Measurements from ENCODE around the gene PRKG2. TPM values are rescaled to one million over a fixed set of nuclear protein-coding genes. Genes with fewer than 3 reads are reported as not detected.

PRKG2 gene
- polyA plus RNA-seq, 1 of the 3 experiments (the other 2 are of a cell fraction) = not detected

GRCh38 chr4:81062001-81062400 lies 153.0 kb downstream of the PRKG2 start:
- no peak overlapping the region for H3K9ac ChIP-seq
- H2AFZ ChIP-seq (ENCODE audit: low read depth) = no peak overlapping the region
- CTCF ChIA-PET = interaction anchor here (2.0 to 2.4 kb wide), 2 partner anchors 8 to 9 kb away, joined by 7 read pairs; no protein-coding TSS in a partner anchor
- DNase-seq = no peak
- TF ChIP-seq FOSL2 (IDR thresholded peaks at IDR 0.05; ENCODE audit: borderline replicate concordance, low read depth) = no peak
- TF ChIP-seq ZBTB33 (IDR thresholded peaks at IDR 0.05; ENCODE audit: borderline replicate concordance, low read depth) = no peak
- TF ChIP-seq TAF1 (IDR thresholded peaks at IDR 0.05; ENCODE audit: borderline replicate concordance, low read depth, low read length) = no peak
- TF ChIP-seq TCF12 (IDR thresholded peaks at IDR 0.05) = no peak
- TF ChIP-seq JUND (IDR thresholded peaks at IDR 0.05) = no peak
- TF ChIP-seq PBX3 (IDR thresholded peaks at IDR 0.05) = no peak
- no peak for TF ChIP-seq SMC3 (IDR thresholded peaks at IDR 0.05; ENCODE audit: low read depth, low read length)
- no peak for TF ChIP-seq POLR2AphosphoS5 (IDR thresholded peaks at IDR 0.05; ENCODE audit: low read depth, low read length)
- TF ChIP-seq USF1 (IDR thresholded peaks at IDR 0.05; ENCODE audit: borderline replicate concordance, low read depth) = no peak
- no peak for TF ChIP-seq RAD21 (IDR thresholded peaks at IDR 0.05; ENCODE audit: low read length)
- no peak for TF ChIP-seq EP300 (IDR thresholded peaks at IDR 0.05; ENCODE audit: borderline replicate concordance in 1 of 2, low read depth in 1 of 2, low read length in 1 of 2)
- no peak for TF ChIP-seq MAX (IDR thresholded peaks at IDR 0.05; ENCODE audit: low read depth)
- no peak for TF ChIP-seq NFIC (IDR thresholded peaks at IDR 0.05; ENCODE audit: borderline replicate concordance)
- TF ChIP-seq MEF2A (IDR thresholded peaks at IDR 0.05; ENCODE audit: borderline replicate concordance, low read depth) = no peak
- TF ChIP-seq FOXJ3 (CRISPR knock-in tag; IDR thresholded peaks at IDR 0.05) = no peak
- TF ChIP-seq NRF1 (IDR thresholded peaks at IDR 0.05; ENCODE audit: low read depth, low read length) = no peak
- TF ChIP-seq YY1 (IDR thresholded peaks at IDR 0.05; ENCODE audit: low read depth) = no peak
- TF ChIP-seq RXRA (IDR thresholded peaks at IDR 0.05; ENCODE audit: borderline replicate concordance, low read depth) = no peak
- no peaks in the 10 kb centered on the region for H3K4me1 ChIP-seq (ENCODE audit: control insufficient read depth in 1 of 2, insufficient read depth in 2 of 2, low read depth in 1 of 2, low read length in 1 of 2)
- H3K4me3 ChIP-seq (ENCODE audit: low read depth in 2 of 2, low read length in 1 of 2) = no peak overlapping the region
- no peaks in the 10 kb centered on the region for H4K20me1 ChIP-seq (ENCODE audit: insufficient read depth)
- no peaks in the 10 kb centered on the region for H3K79me2 ChIP-seq (ENCODE audit: insufficient read depth)
- WGBS (ENCODE audit: low lambda C conversion rate) = 0% methylated on average over 1 of the region's 1 CpG
- POLR2A ChIA-PET = no interaction called here
- H3K36me3 ChIP-seq (replicated peaks in 1 of 2; ENCODE audit: control insufficient read depth in 1 of 2, insufficient read depth in 2 of 2, low read length in 1 of 2) = no peaks in the 10 kb centered on the region
- H3K27ac ChIP-seq (ENCODE audit: low read depth in 2 of 2, low read length in 1 of 2) = no peak overlapping the region
- H3K4me2 ChIP-seq = no peak overlapping the region
- H3K9me2 ChIP-seq = no peaks in the 10 kb centered on the region
- no peaks in the 10 kb centered on the region for H3K9me3 ChIP-seq
- no peaks in the 10 kb centered on the region for H3F3A ChIP-seq (replicated peaks; ENCODE audit: insufficient read depth)
- peaks cover 20% of the 10 kb centered on the region; the same call in 1 of the 2 replicates for H3K27me3 ChIP-seq (ENCODE audit: insufficient read depth)
